Hematopoietic multipotent progenitor cell (in vitro differentiated cells): ENCODE measurements around the gene REELD1. TPM values are rescaled to one million over a fixed set of nuclear protein-coding genes. Genes with fewer than 3 reads are reported as not detected.

Experiments used
- DNase-seq, 3 donors: peaks; one replicate each; pipeline ENCODE4 v3.0.0-alpha.2; 2011 to 2015; ENCODE audit warnings: low read depth in 2 of 3, low spot score in 2 of 3
- total RNA-seq: library from RNA; depleted of rRNA; stranded (reverse); fragments of >200 nt; gene quantifications from one replicate; pipeline ENCODE4 v1.2.3, GENCODE V29; 2012

REELD1 gene
- total RNA-seq, 1 donor = not detected

DNA sequence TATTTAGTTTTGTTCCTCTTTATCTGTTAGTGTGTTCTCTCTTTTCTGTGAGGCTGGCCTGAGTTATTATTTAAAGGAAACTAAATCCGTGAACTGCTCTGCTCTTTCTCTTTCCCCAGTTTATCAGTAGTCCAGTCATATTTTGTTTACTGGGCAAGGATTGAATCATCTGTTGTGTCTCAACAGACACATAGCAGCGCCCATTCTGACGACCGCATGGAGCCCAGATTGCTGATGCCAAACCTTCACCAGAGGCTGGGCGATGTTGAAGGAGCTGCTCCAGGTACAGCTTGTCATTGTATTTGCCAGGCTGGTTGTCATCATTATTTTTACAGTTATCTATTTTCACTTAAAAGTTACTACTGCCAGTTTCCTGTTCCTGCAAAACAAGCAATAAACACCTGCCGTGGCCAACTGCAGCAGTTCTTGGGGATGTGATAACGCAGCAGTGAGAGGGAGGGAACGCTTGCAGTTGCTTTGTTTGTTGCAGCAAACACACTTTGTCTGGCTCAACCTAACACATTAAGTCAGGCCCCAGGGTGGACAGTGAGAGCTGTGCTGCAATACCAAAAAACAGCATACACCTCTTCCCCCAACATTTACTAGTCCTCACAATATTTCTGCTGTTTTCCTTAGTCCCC is 10.1 kb downstream of the REELD1 start:
- DNase-seq = no peak

DNA sequence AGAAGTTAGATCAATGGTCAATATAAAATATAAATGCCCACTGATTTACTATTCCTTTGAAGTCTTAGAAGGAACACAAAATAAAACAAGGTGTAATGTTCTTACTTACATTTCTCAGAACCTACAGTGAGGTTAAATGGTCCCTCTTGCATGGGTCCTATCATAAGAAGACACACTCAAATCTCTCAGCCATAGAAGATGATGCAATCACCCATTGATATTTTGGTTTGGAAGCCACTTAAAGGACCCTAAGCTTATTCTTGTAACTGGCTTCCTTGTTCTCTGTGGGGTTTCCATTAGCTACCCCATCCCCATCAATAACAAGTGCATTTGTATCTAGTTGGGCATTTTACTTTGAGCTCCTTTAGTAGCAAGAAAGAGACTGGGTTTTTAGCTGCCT is 15.1 kb downstream of the REELD1 start:
- no peak for DNase-seq

DNA sequence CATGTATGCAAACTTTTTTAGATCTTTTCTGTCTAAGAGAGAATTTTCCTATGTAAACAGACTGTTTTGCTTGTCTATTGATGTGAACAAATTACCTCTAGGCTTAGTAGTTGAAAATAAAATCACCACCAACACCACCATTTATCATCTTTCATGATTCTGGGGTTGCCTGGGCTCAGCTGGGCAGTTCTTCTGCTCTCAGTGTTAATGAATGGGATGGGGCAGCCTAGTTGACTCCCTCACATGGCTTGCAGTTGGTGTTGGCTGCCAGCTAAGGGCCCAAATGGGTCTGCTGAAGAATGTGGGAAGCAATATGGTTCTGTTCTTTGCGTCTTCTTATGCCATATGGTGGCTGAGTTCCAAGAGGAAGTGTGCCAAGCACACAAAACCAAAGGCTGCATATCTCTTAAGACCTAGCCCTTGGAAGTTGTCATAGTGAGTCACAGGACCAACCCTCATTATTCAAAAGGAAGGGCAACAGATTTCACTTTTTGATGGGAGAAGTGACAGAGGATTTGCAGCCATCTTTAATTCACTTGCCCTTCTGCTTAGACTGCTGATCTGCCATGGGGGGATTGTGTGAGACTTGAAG is 17.9 kb downstream of the REELD1 start:
- DNase-seq = no peak

DNA sequence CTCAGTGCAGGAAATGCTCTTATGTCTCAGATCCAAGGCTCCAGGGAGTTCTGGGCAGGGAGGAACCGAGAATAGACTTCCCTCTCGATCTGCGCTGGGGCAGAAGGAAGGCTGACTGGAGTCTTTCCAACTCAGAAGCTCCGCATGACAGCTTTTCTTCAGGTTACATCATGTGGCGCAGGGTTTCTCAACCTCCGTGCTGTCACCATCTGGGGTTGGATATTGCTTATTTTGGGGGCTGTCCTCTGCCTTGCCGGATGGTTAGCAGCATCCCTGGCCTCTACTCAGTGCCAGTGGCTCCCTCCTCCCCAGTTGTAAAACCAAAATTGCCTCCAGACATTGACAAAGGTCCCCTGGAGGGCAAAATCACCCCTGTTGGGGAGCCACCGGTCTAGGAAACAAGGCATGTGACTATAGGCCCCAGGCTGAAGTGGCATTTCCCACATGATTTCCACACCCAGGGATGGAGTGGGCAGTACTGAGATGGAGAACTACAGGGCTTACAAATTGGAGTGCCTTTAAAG is 21.4 kb downstream of the REELD1 start:
- no peak for DNase-seq

DNA sequence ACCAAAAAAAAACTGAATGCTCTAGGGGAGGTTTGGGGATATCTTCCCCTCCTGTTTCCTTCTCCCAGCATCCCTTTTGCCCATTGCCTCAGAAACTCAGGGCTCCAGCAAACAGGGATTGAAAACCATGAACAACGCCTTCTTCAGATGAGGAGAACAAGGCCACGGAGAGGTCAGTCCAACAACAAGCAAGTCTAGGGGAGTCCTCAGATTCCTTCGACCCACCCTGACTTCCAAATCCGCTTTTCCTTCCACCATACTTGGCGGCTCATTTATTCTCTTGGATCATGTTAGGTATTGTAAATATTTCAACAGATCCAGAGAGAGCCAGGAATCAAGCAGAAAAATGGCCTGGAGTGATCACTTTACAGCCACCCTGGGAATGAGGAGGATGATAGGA is 21.9 kb downstream of the REELD1 start:
- DNase-seq = no peak

DNA sequence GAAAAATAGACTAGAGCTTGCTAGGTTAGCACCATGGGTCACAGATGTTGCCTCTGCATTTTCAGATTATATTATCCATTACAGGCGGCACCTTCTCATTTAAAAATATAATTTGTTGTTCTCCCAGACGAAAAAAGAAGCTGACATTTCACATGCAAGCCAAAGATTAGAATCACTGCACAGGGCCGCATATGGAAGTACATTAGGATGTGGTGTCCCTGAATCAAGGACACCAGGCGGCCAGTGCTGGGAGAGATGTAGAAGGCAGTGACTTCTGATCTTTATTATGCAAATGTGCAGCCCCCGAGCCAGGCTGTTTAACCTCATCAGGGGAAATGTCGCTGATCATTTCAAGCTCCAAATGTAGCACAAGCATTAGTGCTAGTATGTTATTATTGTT is 22.8 kb downstream of the REELD1 start:
- no peak for DNase-seq

DNA sequence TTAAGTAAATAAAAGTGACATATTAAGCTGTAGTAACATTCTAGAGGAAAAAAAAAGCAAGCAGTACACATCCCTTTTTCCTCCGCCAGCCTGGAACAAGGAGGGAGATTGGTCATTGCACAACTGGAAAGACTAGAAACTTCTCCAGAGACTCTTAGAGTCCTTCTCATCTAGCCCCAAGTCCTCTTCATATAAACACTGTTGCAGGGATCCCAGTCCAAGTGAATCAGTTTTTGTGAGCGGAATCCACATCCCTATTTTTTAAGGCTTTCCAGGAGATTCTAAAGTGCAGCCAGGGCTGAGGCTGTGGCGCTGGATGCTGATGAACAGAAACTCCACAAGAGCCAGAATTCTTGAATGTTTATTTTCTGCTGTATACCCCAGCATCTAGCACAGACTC is 23.8 kb downstream of the REELD1 start:
- DNase-seq = no peak

DNA sequence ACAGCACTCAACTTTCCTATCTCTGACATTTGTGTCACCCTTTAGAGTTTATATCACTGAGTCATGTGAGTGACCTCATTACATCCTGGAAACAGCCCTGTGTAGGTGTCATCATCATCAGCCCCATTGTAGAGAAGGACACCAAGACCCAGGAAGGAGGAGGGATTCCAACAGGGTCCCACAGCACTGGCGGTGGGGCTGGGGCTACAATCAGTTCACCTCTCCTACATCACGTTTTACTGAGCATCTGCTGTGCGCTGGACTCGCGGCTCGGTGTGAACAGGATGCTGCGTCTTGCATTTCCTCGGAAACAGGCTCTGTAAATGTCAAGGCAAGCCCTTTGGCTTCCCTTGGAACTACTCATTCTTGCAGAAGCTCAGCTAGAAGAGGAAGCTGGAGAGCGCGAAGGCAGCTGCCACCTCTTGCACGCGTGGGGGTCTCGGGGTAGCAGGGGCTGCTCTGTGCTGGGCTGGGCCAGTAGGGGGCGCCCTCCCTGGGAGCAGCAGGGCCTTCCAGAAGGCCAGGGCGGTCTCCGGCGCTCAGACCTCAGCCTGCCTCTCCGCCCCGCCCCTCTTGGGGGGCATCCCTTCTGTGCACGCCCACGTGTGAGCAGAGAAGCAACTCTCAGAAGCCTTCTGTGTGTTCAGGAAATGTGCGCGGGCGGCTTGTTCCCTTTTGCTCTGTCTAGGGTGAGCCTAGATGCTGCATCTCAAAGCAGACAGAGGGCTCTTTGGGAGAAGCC is 29.0 kb downstream of the REELD1 start:
- peak; percentile 11 to 69 (median 53) for DNase-seq

DNA sequence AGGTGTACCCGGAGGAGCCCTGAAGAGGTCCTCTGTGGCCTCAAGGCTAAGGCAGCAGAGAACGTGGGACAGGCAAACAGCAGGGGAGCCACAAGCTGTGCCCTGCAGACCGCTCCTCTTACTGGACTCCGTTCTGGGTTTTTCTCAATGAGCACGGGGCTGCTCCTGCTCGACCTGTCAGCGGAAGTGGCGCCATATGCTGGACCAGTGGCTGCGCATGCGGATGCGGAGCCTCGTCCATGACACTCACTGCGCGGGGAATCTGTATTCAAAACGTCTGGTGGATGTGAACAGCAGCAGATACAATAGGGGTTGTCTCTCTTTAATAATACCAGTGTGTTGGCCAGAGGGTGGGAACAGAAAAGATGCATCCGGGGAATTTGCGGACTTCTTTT is 29.5 kb downstream of the REELD1 start:
- DNase-seq = no peak

DNA sequence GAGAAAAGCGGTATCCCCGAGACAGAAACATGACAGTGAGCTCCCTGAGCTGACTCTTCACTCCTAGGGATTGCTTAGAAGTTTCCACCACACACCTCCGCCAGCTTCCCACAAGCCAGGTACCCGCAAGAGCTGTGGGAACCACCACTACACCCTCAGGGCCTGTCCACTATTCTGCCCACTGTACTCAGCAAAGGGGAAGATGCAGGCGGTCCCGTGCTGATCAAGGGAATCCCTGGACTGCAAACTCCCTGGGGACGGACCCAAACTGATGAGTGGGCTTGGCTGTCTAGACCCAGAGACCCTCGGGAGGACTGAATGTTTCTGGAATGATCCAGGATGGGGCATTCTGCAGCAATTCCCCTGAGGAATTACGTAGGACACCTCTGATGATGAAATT is 30.2 kb downstream of the REELD1 start:
- no peak for DNase-seq

DNA sequence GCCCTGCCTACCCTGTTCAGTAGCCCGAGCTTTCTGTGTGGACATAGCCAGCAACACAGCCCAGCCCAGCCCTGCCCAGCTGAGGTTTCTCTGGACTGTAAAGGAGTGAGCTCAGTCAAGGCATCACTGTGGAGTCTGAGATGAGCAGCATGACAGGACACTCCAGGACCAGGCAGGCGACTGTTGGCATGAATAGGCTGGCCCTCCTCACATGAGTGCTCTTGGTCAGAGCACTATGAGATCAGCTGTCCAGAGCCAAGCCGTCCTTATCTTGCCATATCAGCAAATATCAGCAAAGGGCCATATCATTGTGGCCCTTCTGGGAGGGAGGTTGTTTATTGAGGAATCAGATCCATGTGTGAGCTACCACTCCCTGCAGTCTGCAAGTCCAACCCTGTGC is 30.9 kb downstream of the REELD1 start:
- no peak for DNase-seq

DNA sequence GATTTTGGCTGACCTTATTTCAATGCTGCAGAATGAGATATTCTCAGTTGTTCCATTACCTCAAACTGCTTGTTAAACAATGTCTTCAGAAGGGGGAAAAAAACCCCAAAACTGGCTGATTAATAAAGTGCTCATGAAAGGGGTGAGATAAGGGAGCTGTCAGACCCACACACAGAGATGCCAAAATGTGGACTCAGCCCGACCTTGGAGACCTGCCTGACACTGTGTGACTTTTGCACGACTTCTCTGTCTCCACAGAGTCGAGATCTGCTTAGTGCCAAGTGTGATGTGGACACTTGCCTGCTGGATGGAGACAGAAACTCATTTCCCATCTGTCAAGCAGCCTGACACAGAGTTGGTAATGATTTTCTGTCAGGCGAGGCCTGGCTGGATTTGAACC is 31.5 kb downstream of the REELD1 start:
- no peak for DNase-seq

DNA sequence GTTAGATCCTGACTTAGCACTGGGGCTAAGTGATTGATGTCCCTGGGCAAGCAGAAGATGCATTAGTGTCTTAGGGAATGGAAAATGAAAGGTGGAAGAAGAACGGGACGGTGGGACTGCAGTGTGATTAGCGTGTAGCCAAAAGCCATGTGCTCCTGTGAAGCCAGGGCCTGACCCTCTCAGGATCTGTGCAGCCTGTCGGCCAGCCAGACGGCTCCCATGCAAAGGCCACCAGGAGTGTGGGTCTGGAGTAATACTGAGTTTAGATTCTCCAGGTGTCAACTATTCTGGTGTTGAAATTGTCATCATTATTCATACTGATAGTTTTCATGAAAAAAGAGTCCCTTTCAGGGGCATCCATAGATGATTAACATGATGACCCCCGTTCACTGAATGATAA is 32.0 kb downstream of the REELD1 start:
- no peak for DNase-seq

DNA sequence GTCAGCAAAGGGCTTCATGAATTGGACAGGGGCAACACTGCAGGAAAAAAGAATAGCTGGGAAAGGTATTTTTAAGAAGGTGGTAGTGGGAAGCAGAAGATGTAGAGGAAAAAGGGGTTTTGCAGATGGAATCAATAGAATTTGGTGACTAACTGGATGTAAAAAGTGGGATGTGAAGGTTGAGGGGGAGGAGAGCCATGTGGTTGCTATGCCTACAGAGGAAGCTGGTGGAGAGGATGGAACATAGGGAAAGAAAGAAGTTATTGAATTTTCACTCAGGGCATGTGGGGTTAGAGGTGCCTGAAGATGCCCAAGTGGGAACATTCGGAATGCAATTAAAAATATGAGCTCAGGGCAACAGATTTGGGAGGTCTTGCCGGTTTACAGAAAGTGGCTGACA is 33.0 kb downstream of the REELD1 start:
- no peak for DNase-seq

DNA sequence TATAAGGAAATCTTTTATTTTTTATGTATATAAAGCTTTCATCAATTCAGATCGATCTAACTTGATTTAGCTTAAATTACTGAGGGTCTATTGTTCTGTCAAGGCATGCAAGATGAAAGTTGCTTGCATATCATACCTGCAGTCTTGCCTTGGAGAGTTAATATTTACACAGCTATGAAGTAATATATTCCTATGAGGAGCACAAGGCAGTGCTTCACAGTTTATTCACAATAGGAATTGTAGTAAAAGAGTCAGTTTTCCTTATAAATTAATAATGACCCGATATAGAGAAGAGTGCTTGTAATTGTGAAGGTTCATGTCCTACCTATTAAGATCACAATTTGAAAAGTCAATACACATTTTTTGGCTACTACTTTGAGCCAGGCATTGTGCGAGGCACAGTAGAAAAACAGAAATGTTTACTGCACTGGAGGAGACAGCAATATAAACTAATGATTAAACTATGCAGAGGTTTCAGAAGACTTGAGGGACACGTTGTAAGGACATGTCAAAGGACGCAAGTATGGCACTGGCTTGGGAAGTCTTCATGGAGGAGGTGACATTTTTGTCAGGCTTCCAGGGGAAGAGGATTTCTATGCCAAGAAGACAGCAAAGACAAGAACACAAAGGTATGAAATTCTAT is 38.8 kb downstream of the REELD1 start:
- no peak for DNase-seq

DNA sequence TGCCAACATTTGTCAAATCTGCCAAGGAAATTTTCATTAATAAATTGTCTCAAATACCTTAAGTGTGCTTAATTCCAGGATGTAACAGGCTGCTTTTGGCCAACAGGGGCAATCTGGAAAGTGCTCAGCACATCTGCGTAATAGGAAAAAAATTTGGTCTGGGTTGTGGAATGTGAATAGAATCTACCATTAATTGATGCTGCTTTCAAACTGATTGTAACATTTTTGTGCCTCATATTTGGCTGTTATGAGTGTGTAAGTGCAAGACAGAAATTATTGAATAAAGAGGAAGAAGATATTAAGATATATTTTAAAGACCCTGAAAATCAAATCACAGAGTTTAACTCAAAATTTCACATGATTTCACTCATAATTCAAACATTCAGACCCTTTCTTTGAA is 41.1 kb downstream of the REELD1 start:
- DNase-seq = no peak

DNA sequence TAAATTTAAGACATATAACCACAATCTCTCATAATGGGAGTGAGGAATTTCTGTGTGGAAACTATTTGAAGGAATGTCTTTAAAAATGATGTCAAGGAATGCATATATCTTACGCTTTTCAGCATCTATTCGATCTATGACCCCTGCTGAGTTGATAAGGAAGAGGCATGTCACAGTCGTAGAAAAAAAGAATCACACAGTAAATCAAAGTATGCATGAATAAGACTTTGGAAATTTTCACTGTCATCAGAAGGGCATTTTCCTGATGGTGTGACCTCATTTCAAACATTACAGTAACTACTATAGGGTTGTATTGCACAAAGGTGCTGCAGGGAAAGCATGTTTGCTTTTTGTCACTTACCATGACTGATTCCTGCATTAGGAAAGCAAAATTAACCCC is 41.5 kb downstream of the REELD1 start:
- no peak for DNase-seq

DNA sequence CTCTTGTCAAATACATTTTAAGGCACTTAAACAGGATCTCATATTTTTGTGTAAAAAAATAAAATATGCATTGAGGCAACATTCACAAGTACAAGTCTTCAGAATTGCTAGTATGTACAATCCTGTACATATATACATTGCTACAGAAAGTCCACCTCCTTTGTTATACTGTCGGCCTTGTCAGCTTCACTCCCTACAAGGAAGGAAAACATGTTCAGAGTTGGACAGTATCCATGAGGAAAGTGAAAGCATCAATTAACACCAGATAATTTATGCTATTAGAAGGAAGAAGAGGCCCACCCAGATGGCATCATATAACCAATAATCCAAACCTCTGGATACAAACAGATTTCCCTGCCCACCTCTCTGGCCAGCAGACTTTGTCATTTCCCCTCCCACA is 42.0 kb downstream of the REELD1 start:
- DNase-seq = no peak

DNA sequence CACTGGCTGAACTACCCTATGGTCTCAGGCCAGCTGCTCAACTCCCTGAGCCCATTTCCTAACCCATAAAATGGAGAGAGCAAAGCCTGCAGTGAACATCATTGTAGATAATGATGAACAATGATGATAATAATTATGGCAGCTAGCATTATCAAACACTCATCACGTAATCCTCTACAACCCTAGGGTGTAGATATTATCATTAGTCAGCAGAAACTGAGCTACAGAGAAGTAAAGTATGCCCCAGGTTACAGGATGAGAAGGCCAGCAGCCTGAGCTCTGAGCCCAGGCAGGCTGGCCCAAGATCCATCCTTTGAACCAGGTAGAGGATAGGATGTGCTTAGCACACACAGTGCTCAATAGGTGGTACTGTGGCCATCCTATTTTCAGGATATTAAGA is 43.2 kb downstream of the REELD1 start:
- no peak for DNase-seq

DNA sequence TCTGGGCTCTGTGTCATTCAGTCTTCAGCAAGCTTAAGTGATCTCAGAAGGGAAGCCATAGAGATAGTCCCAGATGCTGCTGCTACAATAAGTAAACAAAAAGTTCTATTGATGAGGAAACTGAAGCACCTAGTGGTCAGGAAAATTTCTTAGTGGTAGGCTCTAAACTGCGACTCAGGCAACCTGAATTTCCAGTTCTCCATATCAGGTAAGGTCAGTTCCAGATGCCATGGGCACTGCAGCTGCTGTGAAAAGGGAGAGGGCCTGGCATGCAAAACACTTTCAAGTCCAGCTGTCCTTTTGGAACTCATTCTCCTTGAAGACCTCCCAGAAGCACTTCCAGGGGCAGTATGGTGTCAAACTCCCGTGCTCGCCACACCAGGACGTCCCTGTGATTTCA is 46.2 kb downstream of the REELD1 start:
- no peak for DNase-seq

DNA sequence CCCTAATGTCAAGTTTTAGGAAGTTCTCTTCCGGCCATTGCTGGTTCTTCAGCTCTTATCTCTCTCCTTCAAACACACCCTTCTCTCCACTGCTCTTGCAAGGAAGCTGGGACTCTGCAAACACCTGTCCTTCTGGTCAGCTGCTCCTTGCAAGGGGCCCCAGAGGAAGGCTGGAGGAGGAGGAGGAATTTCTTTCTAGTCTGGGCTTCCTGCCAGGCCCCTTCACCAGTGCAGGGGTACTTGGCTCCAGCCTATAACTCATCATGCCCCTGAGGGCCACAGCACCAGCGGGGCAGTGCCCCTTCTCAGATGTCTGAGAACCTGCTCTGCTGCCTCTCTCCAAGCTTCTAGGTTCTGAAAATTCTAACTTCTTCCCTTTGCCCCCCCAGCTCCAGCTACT is 46.7 kb downstream of the REELD1 start:
- DNase-seq = no peak

DNA sequence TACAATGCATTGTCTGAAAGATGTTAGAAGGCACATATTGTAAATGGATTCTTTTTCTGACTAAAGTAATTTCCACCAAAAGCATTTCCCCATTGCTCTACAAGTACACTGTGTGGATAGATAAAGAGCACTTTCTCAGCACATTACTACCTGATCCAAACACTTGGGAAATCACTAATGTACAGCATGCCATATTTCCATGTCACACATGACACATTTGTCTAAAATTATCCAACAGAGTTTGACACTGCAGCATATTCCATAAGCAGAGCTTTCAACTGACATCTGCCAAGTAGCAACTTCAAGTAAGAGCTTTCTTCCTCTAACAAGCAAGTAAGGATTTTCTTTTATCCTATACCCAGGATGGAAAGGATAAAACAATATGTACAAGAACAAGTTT is 49.5 kb downstream of the REELD1 start:
- DNase-seq = no peak
